Measurements from ENCODE around the gene WSCD2.

DNA sequence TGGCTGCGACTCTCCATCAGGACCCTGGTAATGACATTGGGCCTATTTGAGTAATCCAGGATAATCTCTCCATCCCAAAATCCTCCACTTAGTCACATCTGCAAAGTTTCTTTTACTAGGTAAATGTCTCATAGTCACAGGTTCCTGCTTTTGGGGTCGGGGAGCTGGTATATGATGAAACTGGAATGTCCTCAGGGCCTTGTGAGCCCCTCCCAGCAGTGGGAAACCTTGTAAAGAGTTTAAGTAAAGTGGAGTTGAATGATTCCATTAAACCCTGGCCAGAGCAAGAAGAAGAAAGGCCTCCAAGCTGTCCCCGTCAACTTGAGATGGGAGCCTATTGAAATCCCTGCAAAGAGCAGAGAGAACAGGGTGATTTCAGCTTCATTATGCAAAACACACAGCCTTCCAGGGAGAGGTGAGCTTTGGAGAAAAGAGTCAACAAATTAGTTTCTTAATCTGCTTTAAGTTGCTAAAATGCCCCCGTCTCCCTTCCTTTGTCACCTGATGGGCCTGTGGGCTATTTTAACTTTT, 12.6 kb downstream of the WSCD2 start:
- TF ChIP-seq, protein P1, sequence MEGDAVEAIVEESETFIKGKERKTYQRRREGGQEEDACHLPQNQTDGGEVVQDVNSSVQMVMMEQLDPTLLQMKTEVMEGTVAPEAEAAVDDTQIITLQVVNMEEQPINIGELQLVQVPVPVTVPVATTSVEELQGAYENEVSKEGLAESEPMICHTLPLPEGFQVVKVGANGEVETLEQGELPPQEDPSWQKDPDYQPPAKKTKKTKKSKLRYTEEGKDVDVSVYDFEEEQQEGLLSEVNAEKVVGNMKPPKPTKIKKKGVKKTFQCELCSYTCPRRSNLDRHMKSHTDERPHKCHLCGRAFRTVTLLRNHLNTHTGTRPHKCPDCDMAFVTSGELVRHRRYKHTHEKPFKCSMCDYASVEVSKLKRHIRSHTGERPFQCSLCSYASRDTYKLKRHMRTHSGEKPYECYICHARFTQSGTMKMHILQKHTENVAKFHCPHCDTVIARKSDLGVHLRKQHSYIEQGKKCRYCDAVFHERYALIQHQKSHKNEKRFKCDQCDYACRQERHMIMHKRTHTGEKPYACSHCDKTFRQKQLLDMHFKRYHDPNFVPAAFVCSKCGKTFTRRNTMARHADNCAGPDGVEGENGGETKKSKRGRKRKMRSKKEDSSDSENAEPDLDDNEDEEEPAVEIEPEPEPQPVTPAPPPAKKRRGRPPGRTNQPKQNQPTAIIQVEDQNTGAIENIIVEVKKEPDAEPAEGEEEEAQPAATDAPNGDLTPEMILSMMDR (IDR thresholded peaks at IDR 0.05), result no peak
- TF ChIP-seq POLR2A (IDR thresholded peaks at IDR 0.05), result no peak
- TF ChIP-seq POLR2AphosphoS5 (IDR thresholded peaks at IDR 0.05), result no peak
- no peak for TF ChIP-seq EP300 (IDR thresholded peaks at IDR 0.05)
